IMR-90 (cell line): ENCODE results near the gene KLHL25.

Source experiments
- BHLHE40 ChIP-seq: fragments of 150-350 bp; IDR thresholded peaks from 2 replicates; pipeline ENCODE4 v1.6.1; 2016; ENCODE audit warnings: mild to moderate bottlenecking, low read depth, low read length
- CEBPB ChIP-seq: IDR thresholded peaks from 2 replicates; pipeline ENCODE4 v1.6.1; 2012; ENCODE audit warnings: low read depth, low read length, improper control_type of control experiment
- CTCF ChIP-seq: conservative IDR thresholded peaks from 2 replicates; pipeline ENCODE4 v1.5.1; 2012; ENCODE audit warnings: mild to moderate bottlenecking, low read depth, low read length, improper control_type of control experiment
- MAFK ChIP-seq: IDR thresholded peaks from 2 replicates; pipeline ENCODE4 v1.6.1; 2012; ENCODE audit warnings: low read depth, low read length, improper control_type of control experiment
- NFE2L2 ChIP-seq: fragments of 150-350 bp; IDR thresholded peaks from 2 replicates; pipeline ENCODE4 v1.6.1; 2016; ENCODE audit warnings: low read depth, mild to moderate bottlenecking, low read length
- POLR2A ChIP-seq: IDR thresholded peaks from 2 replicates; pipeline ENCODE4 v1.6.1; 2012; ENCODE audit warnings: mild to moderate bottlenecking, low read depth, low read length
- RAD21 ChIP-seq: IDR thresholded peaks from 2 replicates; pipeline ENCODE4 v1.6.1; 2012; ENCODE audit warnings: low read length, improper control_type of control experiment
- RCOR1 ChIP-seq: IDR thresholded peaks from 2 replicates; pipeline ENCODE4 v1.6.1; 2012; ENCODE audit warnings: mild to moderate bottlenecking, low read length, improper control_type of control experiment; ENCODE audit not compliant: insufficient replicate concordance
- RFX5 ChIP-seq: IDR thresholded peaks from 2 replicates; pipeline ENCODE4 v1.8.0; 2012; ENCODE audit warnings: low read depth, mild to moderate bottlenecking, low read length, moderate library complexity
- SMC3 ChIP-seq: fragments of 150-350 bp; IDR thresholded peaks from 2 replicates; pipeline ENCODE4 v1.6.1; 2016; ENCODE audit warnings: low read depth, mild to moderate bottlenecking, antibody characterized with exemption, low read length, moderate library complexity

GRCh38 chr15:85755942-85756341 lies 38.8 kb downstream of the KLHL25 start:
- TF ChIP-seq CTCF (no peak), CEBPB (no peak), SMC3 (no peak), RAD21 (no peak), POLR2A (no peak), MAFK (no peak), NFE2L2 (no peak), BHLHE40 (no peak), RFX5 (no peak), RCOR1 (no peak)
